Measurements from ENCODE around the gene ABHD8. TPM values are rescaled to one million over a fixed set of nuclear protein-coding genes. Genes with fewer than 3 reads are reported as not detected.

Gene ABHD8
- total and polyA plus RNA-seq, 2 of the 4 experiments (the other 2 are of a cell fraction), result 3.9 to 10.2 TPM

DNA sequence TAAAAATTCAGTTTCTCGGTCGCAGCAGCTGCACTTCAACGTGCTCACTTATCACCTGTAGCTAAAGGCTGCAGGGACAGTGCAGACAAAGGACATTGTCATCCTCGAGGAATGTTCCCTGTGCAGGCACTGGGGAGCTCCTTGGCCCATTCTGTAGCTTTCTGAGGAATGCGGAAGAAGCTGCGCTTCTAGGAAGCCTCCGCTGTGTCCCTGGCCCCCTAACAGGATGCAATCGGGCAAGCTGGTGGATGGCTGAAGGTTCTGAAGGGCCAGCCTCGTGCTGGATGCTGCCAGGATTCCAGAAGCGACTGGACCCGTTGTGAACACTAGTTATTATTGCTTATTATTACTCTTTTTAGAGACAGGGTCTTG is 23.4 kb upstream of the ABHD8 start:
- POLR2A ChIA-PET (ENCODE audit: unreplicated experiment), result no interaction called here
- no peaks in the 10 kb centered on the region for H3K9me3 ChIP-seq (ENCODE audit: control insufficient read depth, insufficient read depth, low read length)
- H2BK5ac ChIP-seq (ENCODE audit: low read depth, low read length, poor library complexity, severe bottlenecking), result no peak overlapping the region
- H3K4ac ChIP-seq (ENCODE audit: low read depth, low read length), result no peak overlapping the region
- DNase-seq (no peak), ATAC-seq (ENCODE audit: low read depth) (no peak)
- dilution Hi-C loops (cut with HindIII; ENCODE audit: low sequenced_read_pairs, unreplicated experiment), result no loop called here
- H3K4me3 ChIP-seq (ENCODE audit: insufficient read depth, low read depth, low read length), result no peak overlapping the region
- no peak overlapping the region for H3K14ac ChIP-seq (replicated peaks; ENCODE audit: low read depth, low read length)
- H3K36me3 ChIP-seq (ENCODE audit: control insufficient read depth, insufficient read depth, low read length), result peaks cover 21% of the 10 kb centered on the region
- H4K5ac ChIP-seq (ENCODE audit: low read depth, low read length), result no peak overlapping the region
- 90% methylated on average over 4 of the region's 11 CpGs; no CpG with 5 or more reads in 1 of the 2 experiments for WGBS, 2 experiments (ENCODE audit: extremely low coverage in 2 of 2, insufficient read length in 1 of 2)
- H3K56ac ChIP-seq (ENCODE audit: extremely low read depth, insufficient read depth, low read length), result no peak overlapping the region
- no peak overlapping the region for H4K8ac ChIP-seq (ENCODE audit: low read depth in 2 of 2, low read length in 2 of 2)
- in situ Hi-C loops (cut with MboI; ENCODE audit: low sequenced_read_pairs), result no loop called here
- no peaks in the 10 kb centered on the region for H3K4me1 ChIP-seq (ENCODE audit: control insufficient read depth, insufficient read depth, low read length)
- CTCF ChIA-PET, result no interaction called here
- no peak overlapping the region for H2BK120ac ChIP-seq (ENCODE audit: low read depth, low read length)
- peaks cover 8% of the 10 kb centered on the region; the same call in 1 of the 2 replicates for H4K20me1 ChIP-seq (ENCODE audit: insufficient read depth, low read length)
- no peak overlapping the region for H3K27ac ChIP-seq (ENCODE audit: insufficient read depth, low read length)
- TF ChIP-seq BHLHE40 (IDR thresholded peaks at IDR 0.05; ENCODE audit: low read depth, low read length) (no peak), SMC3 (IDR thresholded peaks at IDR 0.05; ENCODE audit: low read depth, low read length) (no peak), MAFK (IDR thresholded peaks at IDR 0.05; ENCODE audit: low read depth, low read length) (no peak), MAZ (IDR thresholded peaks at IDR 0.05; ENCODE audit: borderline replicate concordance, low read depth, low read length) (no peak), RAD21 (IDR thresholded peaks at IDR 0.05; ENCODE audit: low read length) (no peak), POLR2A (IDR thresholded peaks at IDR 0.05; ENCODE audit: low read depth, low read length) (no peak), CHD1 (IDR thresholded peaks at IDR 0.05; ENCODE audit: low read depth, low read length) (no peak), RCOR1 (IDR thresholded peaks at IDR 0.05; ENCODE audit: insufficient replicate concordance, low read length) (no peak), NFE2L2 (IDR thresholded peaks at IDR 0.05; ENCODE audit: low read depth, low read length) (no peak), MXI1 (IDR thresholded peaks at IDR 0.05; ENCODE audit: borderline replicate concordance, low read depth, low read length) (no peak), RFX5 (IDR thresholded peaks at IDR 0.05; ENCODE audit: low read depth, low read length) (no peak), CEBPB (IDR thresholded peaks at IDR 0.05; ENCODE audit: low read depth, low read length) (no peak), FOS (IDR thresholded peaks at IDR 0.05; ENCODE audit: low read depth, low read length) (no peak)
- TF ChIP-seq, protein P1, sequence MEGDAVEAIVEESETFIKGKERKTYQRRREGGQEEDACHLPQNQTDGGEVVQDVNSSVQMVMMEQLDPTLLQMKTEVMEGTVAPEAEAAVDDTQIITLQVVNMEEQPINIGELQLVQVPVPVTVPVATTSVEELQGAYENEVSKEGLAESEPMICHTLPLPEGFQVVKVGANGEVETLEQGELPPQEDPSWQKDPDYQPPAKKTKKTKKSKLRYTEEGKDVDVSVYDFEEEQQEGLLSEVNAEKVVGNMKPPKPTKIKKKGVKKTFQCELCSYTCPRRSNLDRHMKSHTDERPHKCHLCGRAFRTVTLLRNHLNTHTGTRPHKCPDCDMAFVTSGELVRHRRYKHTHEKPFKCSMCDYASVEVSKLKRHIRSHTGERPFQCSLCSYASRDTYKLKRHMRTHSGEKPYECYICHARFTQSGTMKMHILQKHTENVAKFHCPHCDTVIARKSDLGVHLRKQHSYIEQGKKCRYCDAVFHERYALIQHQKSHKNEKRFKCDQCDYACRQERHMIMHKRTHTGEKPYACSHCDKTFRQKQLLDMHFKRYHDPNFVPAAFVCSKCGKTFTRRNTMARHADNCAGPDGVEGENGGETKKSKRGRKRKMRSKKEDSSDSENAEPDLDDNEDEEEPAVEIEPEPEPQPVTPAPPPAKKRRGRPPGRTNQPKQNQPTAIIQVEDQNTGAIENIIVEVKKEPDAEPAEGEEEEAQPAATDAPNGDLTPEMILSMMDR (conservative IDR thresholded peaks at IDR 0.05; ENCODE audit: low read depth, low read length), result no peak
- TF ChIP-seq, protein P2, sequence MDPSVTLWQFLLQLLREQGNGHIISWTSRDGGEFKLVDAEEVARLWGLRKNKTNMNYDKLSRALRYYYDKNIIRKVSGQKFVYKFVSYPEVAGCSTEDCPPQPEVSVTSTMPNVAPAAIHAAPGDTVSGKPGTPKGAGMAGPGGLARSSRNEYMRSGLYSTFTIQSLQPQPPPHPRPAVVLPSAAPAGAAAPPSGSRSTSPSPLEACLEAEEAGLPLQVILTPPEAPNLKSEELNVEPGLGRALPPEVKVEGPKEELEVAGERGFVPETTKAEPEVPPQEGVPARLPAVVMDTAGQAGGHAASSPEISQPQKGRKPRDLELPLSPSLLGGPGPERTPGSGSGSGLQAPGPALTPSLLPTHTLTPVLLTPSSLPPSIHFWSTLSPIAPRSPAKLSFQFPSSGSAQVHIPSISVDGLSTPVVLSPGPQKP (IDR thresholded peaks at IDR 0.05; ENCODE audit: borderline replicate concordance, low read depth, low read length), result no peak
- TF ChIP-seq, protein P3, sequence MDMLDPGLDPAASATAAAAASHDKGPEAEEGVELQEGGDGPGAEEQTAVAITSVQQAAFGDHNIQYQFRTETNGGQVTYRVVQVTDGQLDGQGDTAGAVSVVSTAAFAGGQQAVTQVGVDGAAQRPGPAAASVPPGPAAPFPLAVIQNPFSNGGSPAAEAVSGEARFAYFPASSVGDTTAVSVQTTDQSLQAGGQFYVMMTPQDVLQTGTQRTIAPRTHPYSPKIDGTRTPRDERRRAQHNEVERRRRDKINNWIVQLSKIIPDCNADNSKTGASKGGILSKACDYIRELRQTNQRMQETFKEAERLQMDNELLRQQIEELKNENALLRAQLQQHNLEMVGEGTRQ (IDR thresholded peaks at IDR 0.05; ENCODE audit: low read depth, low read length), result no peak
- no peak overlapping the region for H3K9ac ChIP-seq (ENCODE audit: low read depth, low read length)
- intact Hi-C loops (cut with micrococcal nuclease), result no loop called here
- no peaks in the 10 kb centered on the region for H3K9me1 ChIP-seq (ENCODE audit: insufficient read depth, low read length)
- no peak overlapping the region for H2AK5ac ChIP-seq (ENCODE audit: low read depth, low read length)
- no peaks in the 10 kb centered on the region for H3K27me3 ChIP-seq (ENCODE audit: control insufficient read depth, insufficient read depth, low read length)
- H2BK20ac ChIP-seq (ENCODE audit: low read depth, low read length), result no peak overlapping the region
- BruUV-seq (replicated peaks), result no TSS peak
- no peak overlapping the region for H3K4me2 ChIP-seq (ENCODE audit: low read depth, low read length)
- H3K23ac ChIP-seq (ENCODE audit: low read depth, low read length), result no peak overlapping the region
- no peak overlapping the region for H2AFZ ChIP-seq (replicated peaks; ENCODE audit: low read length, poor library complexity)
- no peak overlapping the region for H4K91ac ChIP-seq (ENCODE audit: insufficient read depth, low read depth, low read length)
- no peak overlapping the region for H2AK9ac ChIP-seq (replicated peaks; ENCODE audit: low read depth, low read length, poor library complexity)
- peaks cover 0 to 3% of the 10 kb centered on the region in 2 experiments; a peak in 1 of 4 replicates for H3K79me1 ChIP-seq (ENCODE audit: low read depth in 1 of 2, low read length in 2 of 2)
- H2BK15ac ChIP-seq (ENCODE audit: low read depth, low read length), result no peak overlapping the region
- H3K18ac ChIP-seq (ENCODE audit: low read depth, low read length), result no peak overlapping the region

All from IMR-90 (cell line).